Nephron (organoid): Measurements from ENCODE around the gene PRR23E.
A peak's percentile ranks its signal among the peaks of the same experiment; 100 is the strongest.

ENCODE experiments used
- H3K27ac Mint-ChIP-seq, 3 experiments: 2 replicates each; pipeline ENCODE4 v1.8.0; 2020; ENCODE audit warnings: mixed read lengths in 3 of 3, mild to moderate bottlenecking in 2 of 3, moderate library complexity in 1 of 3
- H3K27me3 Mint-ChIP-seq: 2 replicates; pipeline ENCODE4 v1.8.0; 2021; ENCODE audit warnings: low read depth, mild to moderate bottlenecking, moderate library complexity, mixed read lengths
- H3K36me3 Mint-ChIP-seq: 2 replicates; pipeline ENCODE4 v1.8.0; 2020; ENCODE audit warnings: low read depth, mixed read lengths
- H3K4me1 Mint-ChIP-seq: 2 replicates; pipeline ENCODE4 v1.8.0; 2020; ENCODE audit warnings: mixed read lengths
- H3K4me3 Mint-ChIP-seq, 3 experiments: 2 replicates each; pipeline ENCODE4 v1.8.0; 2020; ENCODE audit warnings: mild to moderate bottlenecking in 3 of 3, mixed read lengths in 3 of 3, moderate library complexity in 2 of 3
- H3K9me3 Mint-ChIP-seq: 2 replicates; pipeline ENCODE4 v1.8.0; 2020; ENCODE audit warnings: mixed read lengths
- CTCF ChIP-seq, 3 experiments: fragments of 200-600 bp; sonication (generic); IDR thresholded peaks; one replicate each; pipeline ENCODE4 v1.5.0; 2021; ENCODE audit warnings: antibody characterized with exemption in 3 of 3; ENCODE audit not compliant: unreplicated experiment in 3 of 3

The PRR23E gene

GRCh38 chr3:127153506-127153815 lies 39.5 kb upstream of the PRR23E start:
- Mint-ChIP-seq H3K9me3 (no peaks in the 10 kb centered on the region), H3K36me3 (no peaks in the 10 kb centered on the region), H3K4me1 (no peaks in the 10 kb centered on the region), H3K4me3 (no peak overlapping the region), H3K27ac (no peak overlapping the region), H3K27me3 (peaks cover 11% of the 10 kb centered on the region)
- TF ChIP-seq CTCF (IDR thresholded peaks at IDR 0.05; ENCODE audit: unreplicated experiment in 3 of 3) = no peak

- peaks cover 13% of the 10 kb centered on the region for H3K27me3 Mint-ChIP-seq
- H3K4me1 Mint-ChIP-seq = no peaks in the 10 kb centered on the region
- no peaks in the 10 kb centered on the region for H3K9me3 Mint-ChIP-seq
- no peak overlapping the region for H3K4me3 Mint-ChIP-seq
- H3K36me3 Mint-ChIP-seq = no peaks in the 10 kb centered on the region
- TF ChIP-seq CTCF (IDR thresholded peaks at IDR 0.05; ENCODE audit: unreplicated experiment in 3 of 3) = no peak
- peak overlapping the region in 1 of 3 experiments; percentile 17 for H3K27ac Mint-ChIP-seq
Observed at GRCh38 chr3:127156338-127157050, 36.4 kb upstream of the PRR23E start.

GRCh38 chr3:127157171-127157828 lies 35.6 kb upstream of the PRR23E start:
- Mint-ChIP-seq H3K4me3 (no peak overlapping the region), H3K4me1 (no peaks in the 10 kb centered on the region), H3K36me3 (no peaks in the 10 kb centered on the region), H3K27ac (no peak overlapping the region), H3K27me3 (peaks cover 13% of the 10 kb centered on the region), H3K9me3 (no peaks in the 10 kb centered on the region)
- TF ChIP-seq CTCF (IDR thresholded peaks at IDR 0.05; ENCODE audit: unreplicated experiment in 3 of 3) = no peak

GRCh38 chr3:127158614-127159229 lies 34.2 kb upstream of the PRR23E start:
- H3K4me1 Mint-ChIP-seq = no peaks in the 10 kb centered on the region
- no peak overlapping the region for H3K27ac Mint-ChIP-seq

GRCh38 chr3:127159543-127159942 lies 33.4 kb upstream of the PRR23E start:
- TF ChIP-seq CTCF (IDR thresholded peaks at IDR 0.05; ENCODE audit: unreplicated experiment in 3 of 3) = no peak
- peaks cover 24% of the 10 kb centered on the region for H3K27me3 Mint-ChIP-seq
- no peaks in the 10 kb centered on the region for H3K4me1 Mint-ChIP-seq

More at GRCh38 chr3:127158614-127159229, 34.2 kb upstream of the PRR23E start:
- no peak for TF ChIP-seq CTCF (IDR thresholded peaks at IDR 0.05; ENCODE audit: unreplicated experiment in 3 of 3)
- no peaks in the 10 kb centered on the region for H3K9me3 Mint-ChIP-seq
- no peak overlapping the region for H3K4me3 Mint-ChIP-seq
- peaks cover 21% of the 10 kb centered on the region for H3K27me3 Mint-ChIP-seq
- no peaks in the 10 kb centered on the region for H3K36me3 Mint-ChIP-seq

More at GRCh38 chr3:127159543-127159942, 33.4 kb upstream of the PRR23E start:
- Mint-ChIP-seq H3K9me3 (no peaks in the 10 kb centered on the region), H3K27ac (no peak overlapping the region), H3K36me3 (no peaks in the 10 kb centered on the region), H3K4me3 (no peak overlapping the region)
